Sigmoid colon (tissue), 7 donors: ENCODE measurements around the gene CCNQ. TPM values are rescaled to one million over a fixed set of nuclear protein-coding genes. Genes with fewer than 3 reads are reported as not detected.

Source experiments
- DNase-seq: peaks from one replicate; pipeline ENCODE4 v3.0.0-alpha.2; 2019
- H3K27ac ChIP-seq, 4 donors: fragments of 200-600 bp; sonication (generic); one replicate each; pipeline ENCODE4 v1.5.1; 2016 to 2019; ENCODE audit warnings: mild to moderate bottlenecking in 1 of 4
- H3K27me3 ChIP-seq, 3 donors: fragments of 200-600 bp; sonication (generic); one replicate each; pipeline ENCODE4 v1.5.1; 2019; ENCODE audit warnings: mild to moderate bottlenecking in 1 of 3
- H3K36me3 ChIP-seq, 4 donors: fragments of 200-600 bp; sonication (generic); one replicate each; pipeline ENCODE4 v1.5.1; 2016 to 2019
- H3K4me1 ChIP-seq, 4 donors: fragments of 200-600 bp; sonication (generic); one replicate each; pipeline ENCODE4 v1.5.1; 2017 to 2019
- H3K4me3 ChIP-seq, 4 donors: fragments of 200-600 bp; sonication (generic); one replicate each; pipeline ENCODE4 v1.5.1; 2017 to 2019; ENCODE audit warnings: mild to moderate bottlenecking in 2 of 4, moderate library complexity in 1 of 4
- H3K9me3 ChIP-seq, 4 donors: fragments of 200-600 bp in 3 of 4; sonication (generic) in 3 of 4; one replicate each; pipeline versions ENCODE4 v1.5.1 to v1.6.1; 2013 to 2019
- CTCF ChIP-seq, 4 experiments: fragments of 450-650 bp in 3 of 4; fragments of 200-600 bp in 1 of 4; IDR thresholded peaks; one replicate each; pipeline ENCODE4 v1.5.1; 2016 to 2019; ENCODE audit warnings: antibody characterized with exemption in 4 of 4, mild to moderate bottlenecking in 3 of 4, moderate library complexity in 2 of 4
- EP300 ChIP-seq, 4 donors: sonication (generic); formaldehyde crosslinking; IDR thresholded peaks; one replicate each; pipeline ENCODE4 v1.6.1; 2017; ENCODE audit warnings: antibody characterized with exemption in 4 of 4
- POLR2A ChIP-seq, 2 donors: fragments of 450-650 bp; IDR thresholded peaks; one replicate each; pipeline ENCODE4 v1.6.1; 2016; ENCODE audit warnings: antibody characterized with exemption in 2 of 2, mild to moderate bottlenecking in 2 of 2, moderate library complexity in 2 of 2
- POLR2AphosphoS5 ChIP-seq, 4 donors: sonication (generic); formaldehyde crosslinking; IDR thresholded peaks; one replicate each; pipeline ENCODE4 v1.6.1; 2017; ENCODE audit warnings: antibody characterized with exemption in 4 of 4
- WGBS, 2 donors: extraction: QIAGEN DNeasy Blood & Tissue Kit; methylation state at CpG; one replicate each; pipeline ENCODE4 v1.1.7; 2013; 5-methylcytosine and 5-hydroxymethylcytosine counted together
- intact Hi-C: fragments of 100-400 bp; cut with DNase I; formaldehyde crosslinking; loops from one replicate; pipeline ENCODE4 v1.15.1; 2023
- polyA plus RNA-seq, 3 donors: library from polyadenylated mRNA; stranded (reverse); fragments of 200-250 nt; gene quantifications; one replicate each; pipeline ENCODE4 v1.2.3, GENCODE V29; 2013
- total RNA-seq, 4 donors: library from RNA; depleted of rRNA; stranded (reverse); fragments of >200 nt; gene quantifications; one replicate each; pipeline ENCODE4 v1.1.0, GENCODE V29; 2016
- donor health status: healthy with polysubstance abuse.
- donor health status: Bipolar disorder and iron deficiency.
- donor health status: healthy.

CCNQ gene
- total and polyA plus RNA-seq, 7 donors: 31.8 to 49.0 (median 37.9) TPM

- Histone ChIP-seq H3K27ac (no peak overlapping the region), H3K4me1 (peaks cover 0 to 22% (median 17%) of the 10 kb centered on the region in 4 donors), H3K36me3 (no peaks in the 10 kb centered on the region), H3K27me3 (peaks cover 29 to 40% (median 30%) of the 10 kb centered on the region in 3 donors), H3K9me3 (no peaks in the 10 kb centered on the region), H3K4me3 (no peak overlapping the region)
- WGBS, 2 donors: 85 to 88% methylated on average over 23 of the region's 23 CpGs
- no peak for DNase-seq
- intact Hi-C loops: no loop called here
- TF ChIP-seq POLR2AphosphoS5 (IDR thresholded peaks at IDR 0.05) (no peak), POLR2A (IDR thresholded peaks at IDR 0.05) (no peak), CTCF (IDR thresholded peaks at IDR 0.05) (no peak), EP300 (IDR thresholded peaks at IDR 0.05) (no peak)
Observed at GRCh38 chrX:153640045-153640686, 41.2 kb upstream of the CCNQ start.

GRCh38 chrX:153639177-153640044 lies 40.5 kb upstream of the CCNQ start:
- no peaks in the 10 kb centered on the region for H3K9me3 ChIP-seq
- H3K27ac ChIP-seq: no peak overlapping the region
- 67 to 88% methylated on average over 28 of the region's 28 CpGs for WGBS, 2 donors
- DNase-seq: no peak
- TF ChIP-seq EP300 (IDR thresholded peaks at IDR 0.05): no peak
- TF ChIP-seq POLR2AphosphoS5 (IDR thresholded peaks at IDR 0.05): no peak
- no peak for TF ChIP-seq CTCF (IDR thresholded peaks at IDR 0.05)
- no peak for TF ChIP-seq POLR2A (IDR thresholded peaks at IDR 0.05)
- no peak overlapping the region for H3K4me3 ChIP-seq
- peaks cover 26 to 33% (median 26%) of the 10 kb centered on the region in 3 donors for H3K27me3 ChIP-seq
- intact Hi-C loops: no loop called here
- no peaks in the 10 kb centered on the region for H3K36me3 ChIP-seq
- peaks cover 0 to 21% (median 17%) of the 10 kb centered on the region in 4 donors for H3K4me1 ChIP-seq

- no peaks in the 10 kb centered on the region for H3K9me3 ChIP-seq
- DNase-seq: no peak
- H3K27ac ChIP-seq: no peak overlapping the region
- H3K27me3 ChIP-seq: peaks cover 22 to 28% (median 25%) of the 10 kb centered on the region in 3 donors
- 74 to 77% methylated on average over 20 of the region's 20 CpGs for WGBS, 2 donors
- TF ChIP-seq EP300 (IDR thresholded peaks at IDR 0.05): no peak
- TF ChIP-seq CTCF (IDR thresholded peaks at IDR 0.05): no peak
- no peak for TF ChIP-seq POLR2AphosphoS5 (IDR thresholded peaks at IDR 0.05)
- TF ChIP-seq POLR2A (IDR thresholded peaks at IDR 0.05): no peak
- H3K36me3 ChIP-seq: no peaks in the 10 kb centered on the region
- intact Hi-C loops: no loop called here
- peaks cover 0 to 15% (median 13%) of the 10 kb centered on the region in 4 donors for H3K4me1 ChIP-seq
- H3K4me3 ChIP-seq: no peak overlapping the region
Observed at GRCh38 chrX:153638436-153639176, 39.7 kb upstream of the CCNQ start.

GRCh38 chrX:153638041-153638371 lies 39.1 kb upstream of the CCNQ start:
- intact Hi-C loops: no loop called here
- H3K27ac ChIP-seq: no peak overlapping the region
- H3K27me3 ChIP-seq: peaks cover 18 to 22% (median 19%) of the 10 kb centered on the region in 3 donors
- WGBS, 2 donors: 83 to 89% methylated on average over 6 of the region's 6 CpGs
- H3K4me1 ChIP-seq: peaks cover 0 to 13% (median 9%) of the 10 kb centered on the region in 4 donors
- DNase-seq: no peak
- TF ChIP-seq EP300 (IDR thresholded peaks at IDR 0.05): no peak
- TF ChIP-seq CTCF (IDR thresholded peaks at IDR 0.05): no peak
- no peak for TF ChIP-seq POLR2AphosphoS5 (IDR thresholded peaks at IDR 0.05)
- no peak for TF ChIP-seq POLR2A (IDR thresholded peaks at IDR 0.05)
- no peaks in the 10 kb centered on the region for H3K36me3 ChIP-seq
- no peak overlapping the region for H3K4me3 ChIP-seq
- H3K9me3 ChIP-seq: no peaks in the 10 kb centered on the region
